Loucy (cell line): Measurements from ENCODE around the gene TEX261.

Source experiments
- H2AFZ ChIP-seq: fragments of 200-600 bp; sonication (generic); 2 replicates; pipeline ENCODE4 v1.6.0; 2016; ENCODE audit warnings: antibody characterized with exemption, mild to moderate bottlenecking, low read length, moderate library complexity
- H3F3A ChIP-seq: fragments of 200-600 bp; 2 replicates; pipeline ENCODE4 v1.6.0; 2016; ENCODE audit warnings: antibody characterized with exemption, low read depth, mild to moderate bottlenecking
- H3K27me3 ChIP-seq: fragments of 200-600 bp; sonication (generic); 2 replicates; pipeline ENCODE4 v1.6.1; 2014; ENCODE audit warnings: low read length, mild to moderate bottlenecking; ENCODE audit not compliant: insufficient read depth, poor library complexity, severe bottlenecking
- H3K36me3 ChIP-seq: fragments of 200-600 bp; sonication (generic); 2 replicates; pipeline ENCODE4 v1.6.1; 2016; ENCODE audit warnings: low read length; ENCODE audit not compliant: insufficient read depth
- H3K4me1 ChIP-seq: fragments of 200-600 bp; sonication (generic); 2 replicates; pipeline ENCODE4 v1.5.1; 2014; ENCODE audit warnings: low read length, mild to moderate bottlenecking; ENCODE audit not compliant: insufficient read depth, poor library complexity, severe bottlenecking
- H3K4me2 ChIP-seq: fragments of 200-600 bp; sonication (generic); 2 replicates; pipeline ENCODE4 v1.6.0; 2014; ENCODE audit warnings: antibody characterized with exemption, low read length, low read depth, mild to moderate bottlenecking; ENCODE audit not compliant: poor library complexity, severe bottlenecking
- H3K4me3 ChIP-seq: fragments of 200-600 bp; sonication (generic); 2 replicates; pipeline ENCODE4 v1.5.1; 2014; ENCODE audit warnings: low read length, mild to moderate bottlenecking, mixed read lengths; ENCODE audit not compliant: poor library complexity, severe bottlenecking
- H3K79me2 ChIP-seq: fragments of 200-600 bp; sonication (generic); 2 replicates; pipeline ENCODE4 v1.6.1; 2014; ENCODE audit warnings: low read length; ENCODE audit not compliant: insufficient read depth
- H3K9ac ChIP-seq: fragments of 200-600 bp; sonication (generic); 2 replicates; pipeline ENCODE4 v1.6.0; 2014; ENCODE audit warnings: mild to moderate bottlenecking, low read depth, low read length, moderate library complexity; ENCODE audit not compliant: poor library complexity, severe bottlenecking
- H3K9me2 ChIP-seq: fragments of 200-600 bp; sonication (generic); replicated peaks from 2 replicates; pipeline ENCODE4 v1.6.1; 2016; ENCODE audit warnings: low read depth, low read length, mixed read lengths
- H3K9me3 ChIP-seq: fragments of 200-600 bp; sonication (generic); 2 replicates; pipeline ENCODE4 v1.6.1; 2014; ENCODE audit warnings: mild to moderate bottlenecking, antibody characterized with exemption, low read length, low read depth; ENCODE audit not compliant: insufficient read depth
- H4K20me1 ChIP-seq: fragments of 200-600 bp; sonication (generic); 2 replicates; pipeline ENCODE4 v1.6.0; 2014; ENCODE audit warnings: antibody characterized with exemption, low read length, mild to moderate bottlenecking; ENCODE audit not compliant: insufficient read depth, poor library complexity, severe bottlenecking
- CTCF ChIP-seq: fragments of 200-600 bp; sonication (generic); conservative IDR thresholded peaks from 2 replicates; pipeline ENCODE4 v1.5.1; 2014; ENCODE audit warnings: mild to moderate bottlenecking, antibody characterized with exemption, low read length
- EZH2phosphoT487 ChIP-seq: fragments of 200-600 bp; IDR thresholded peaks from 2 replicates; pipeline ENCODE4 v1.6.1; 2018; ENCODE audit warnings: antibody characterized with exemption, mild to moderate bottlenecking, moderate library complexity, borderline replicate concordance

Gene TEX261

GRCh38 chr2:70995426-70995729 lies 705 bp upstream of the TEX261 start:
- peaks cover 40% of the 10 kb centered on the region for H3K4me1 ChIP-seq
- H3K9ac ChIP-seq: peak overlapping the region; percentile 75
- no peaks in the 10 kb centered on the region for H3K9me2 ChIP-seq
- no peaks in the 10 kb centered on the region for H3F3A ChIP-seq
- no peaks in the 10 kb centered on the region for H3K9me3 ChIP-seq
- H3K36me3 ChIP-seq: peaks cover 11% of the 10 kb centered on the region; the same call in 1 of the 2 replicates
- peaks cover 41% of the 10 kb centered on the region for H3K79me2 ChIP-seq
- peak overlapping the region; percentile 93 for H3K4me2 ChIP-seq
- no peaks in the 10 kb centered on the region for H3K27me3 ChIP-seq
- H4K20me1 ChIP-seq: peaks cover 27% of the 10 kb centered on the region
- TF ChIP-seq CTCF (peak; percentile 62), EZH2phosphoT487 (no peak)
- H3K4me3 ChIP-seq: peak overlapping the region; percentile 92
- peak overlapping the region; percentile 100 for H2AFZ ChIP-seq

- no peaks in the 10 kb centered on the region for H3F3A ChIP-seq
- peaks cover 32% of the 10 kb centered on the region for H3K4me1 ChIP-seq
- no peaks in the 10 kb centered on the region for H3K27me3 ChIP-seq
- peak overlapping the region; percentile 82 for H2AFZ ChIP-seq
- peak overlapping the region; percentile 99 for H3K4me2 ChIP-seq
- H3K4me3 ChIP-seq: peak overlapping the region; percentile 92
- peaks cover 45% of the 10 kb centered on the region for H3K79me2 ChIP-seq
- H4K20me1 ChIP-seq: peaks cover 27% of the 10 kb centered on the region
- H3K36me3 ChIP-seq: peaks cover 23% of the 10 kb centered on the region; the same call in 1 of the 2 replicates
- H3K9me3 ChIP-seq: no peaks in the 10 kb centered on the region
- TF ChIP-seq CTCF (no peak), EZH2phosphoT487 (no peak)
- H3K9ac ChIP-seq: peak overlapping the region; percentile 87
- H3K9me2 ChIP-seq: no peaks in the 10 kb centered on the region
Observed at GRCh38 chr2:70994009-70994698, 519 bp downstream of the TEX261 start.

GRCh38 chr2:70992945-70993853 lies 1.5 kb downstream of the TEX261 start:
- peaks cover 27% of the 10 kb centered on the region for H4K20me1 ChIP-seq
- no peak for TF ChIP-seq EZH2phosphoT487
- TF ChIP-seq CTCF: no peak

More at GRCh38 chr2:70992945-70993853, 1.5 kb downstream of the TEX261 start:
- no peaks in the 10 kb centered on the region for H3K27me3 ChIP-seq
- peaks cover 45% of the 10 kb centered on the region for H3K79me2 ChIP-seq
- H3K9me3 ChIP-seq: no peaks in the 10 kb centered on the region
- H3K4me3 ChIP-seq: peak overlapping the region; percentile 92
- H3K4me1 ChIP-seq: peaks cover 32% of the 10 kb centered on the region
- H2AFZ ChIP-seq: no peak overlapping the region
- peak overlapping the region; percentile 99 for H3K4me2 ChIP-seq
- H3K9me2 ChIP-seq: no peaks in the 10 kb centered on the region
- H3K9ac ChIP-seq: peak overlapping the region; percentile 87
- H3K36me3 ChIP-seq: peaks cover 32% of the 10 kb centered on the region; the same call in 1 of the 2 replicates
- H3F3A ChIP-seq: no peaks in the 10 kb centered on the region
